H1 (cell line): ENCODE measurements around the gene ZDHHC9. TPM values are rescaled to one million over a fixed set of nuclear protein-coding genes. Genes with fewer than 3 reads are reported as not detected.

Source experiments
- CTCF ChIA-PET: fragments of 300-600 bp; sonication (Branson Sonifier 250); formaldehyde crosslinking; loops from one replicate; lab custom pipeline; 2021; ENCODE audit not compliant: partially characterized antibody; lab: Charles Lee
- POLR2A ChIA-PET: fragments of 300-600 bp; sonication (Branson Sonifier 250); formaldehyde crosslinking; loops from one replicate; lab custom pipeline; 2021; ENCODE audit warnings: inconsistent platforms; ENCODE audit not compliant: partially characterized antibody; lab: Charles Lee
- DNase-seq, 2 experiments: peaks; one replicate each; pipeline versions ENCODE4 v3.0.0 to v3.0.0-alpha.2; 2010 to 2022; ENCODE audit warnings: low spot score in 2 of 2, low read depth in 1 of 2, mixed read lengths in 1 of 2
- FAIRE-seq: peaks from 2 replicates; lab custom pipeline; 2011; peaks lifted over from hg19 to GRCh38; lab: Jason Lieb, UNC
- H2AFZ ChIP-seq: 2 replicates; pipeline ENCODE4 v1.8.1; 2012; ENCODE audit warnings: low read length, inconsistent platforms
- H2AK5ac ChIP-seq: 2 replicates; pipeline ENCODE4 v1.6.1; 2013; ENCODE audit warnings: low read depth, low read length
- H2BK120ac ChIP-seq: replicated peaks from 2 replicates; pipeline ENCODE3; 2013; ENCODE audit warnings: low read depth, low read length, inconsistent platforms
- H2BK12ac ChIP-seq: 2 replicates; pipeline ENCODE4 v1.6.1; 2013; ENCODE audit warnings: low read depth, low read length
- H2BK15ac ChIP-seq: 2 replicates; pipeline ENCODE4 v1.6.1; 2013; ENCODE audit warnings: low read length
- H2BK20ac ChIP-seq: 2 replicates; pipeline ENCODE4 v1.6.1; 2013; ENCODE audit warnings: low read length
- H2BK5ac ChIP-seq: 2 replicates; pipeline ENCODE4 v1.6.1; 2013; ENCODE audit warnings: low read depth, low read length
- H3K14ac ChIP-seq: 2 replicates; pipeline ENCODE4 v1.6.1; 2013; ENCODE audit warnings: inconsistent platforms; ENCODE audit not compliant: insufficient read length
- H3K18ac ChIP-seq: 2 replicates; pipeline ENCODE4 v1.6.1; 2013; ENCODE audit warnings: low read length; ENCODE audit errors: extremely low read depth
- H3K23ac ChIP-seq: 2 replicates; pipeline ENCODE4 v1.6.1; 2013; ENCODE audit warnings: inconsistent platforms; ENCODE audit not compliant: insufficient read length
- H3K23me2 ChIP-seq: 2 replicates; pipeline ENCODE4 v1.6.1; 2013; ENCODE audit warnings: low read depth, low read length
- H3K27ac ChIP-seq: 2 replicates; pipeline ENCODE4 v1.6.1; 2011; ENCODE audit warnings: low read depth, low read length, inconsistent platforms
- H3K27me3 ChIP-seq, 4 experiments: replicated peaks in 1 of 4; 1 replicate in 1 of 4; 2 replicates in 3 of 4; pipeline versions ENCODE4 v1.6.1 to v1.8.1; 2011 to 2013; ENCODE audit warnings: low read length in 3 of 4, mild to moderate bottlenecking in 3 of 4, inconsistent platforms in 2 of 4, mixed read lengths in 2 of 4, moderate library complexity in 1 of 4; ENCODE audit not compliant: control insufficient read depth in 3 of 4, insufficient read depth in 3 of 4; ENCODE audit errors: extremely low read depth in 1 of 4
- H3K36me3 ChIP-seq, 4 experiments: 2 replicates each; pipeline versions ENCODE4 v1.6.1 to v1.8.1; 2011 to 2013; ENCODE audit warnings: mild to moderate bottlenecking in 4 of 4, low read length in 3 of 4, moderate library complexity in 2 of 4, control low read depth in 1 of 4, inconsistent platforms in 1 of 4; ENCODE audit not compliant: insufficient read depth in 4 of 4, control insufficient read depth in 2 of 4
- H3K4ac ChIP-seq: replicated peaks from 2 replicates; pipeline ENCODE3; 2013; ENCODE audit warnings: low read length, low read depth, mixed read lengths, inconsistent platforms; ENCODE audit not compliant: insufficient read length
- H3K4me1 ChIP-seq, 4 experiments: replicated peaks in 1 of 4; 1 replicate in 1 of 4; 2 replicates in 3 of 4; pipeline versions ENCODE4 v1.6.1 to v1.8.1; 2011 to 2013; ENCODE audit warnings: low read length in 3 of 4, inconsistent platforms in 2 of 4, mixed read lengths in 1 of 4; ENCODE audit not compliant: insufficient read depth in 4 of 4, control insufficient read depth in 3 of 4
- H3K4me2 ChIP-seq, 2 experiments: 2 replicates each; pipeline versions ENCODE4 v1.6.1 to v1.8.1; 2011 to 2013; ENCODE audit warnings: low read depth in 2 of 2, low read length in 2 of 2, control low read depth in 1 of 2, inconsistent platforms in 1 of 2, mild to moderate bottlenecking in 1 of 2; ENCODE audit not compliant: insufficient read depth in 1 of 2
- H3K4me3 ChIP-seq, 4 experiments: fragments of 200-600, 300-600 bp in 1 of 4; sonication (generic), shearing (Covaris generic), sonication (Bioruptor Twin) in 1 of 4; 2 replicates each; pipeline versions ENCODE4 v1.5.1 to v1.8.1; 2011 to 2016; ENCODE audit warnings: low read length in 4 of 4, low read depth in 3 of 4, control low read depth in 2 of 4, inconsistent platforms in 2 of 4, mild to moderate bottlenecking in 2 of 4, mixed read lengths in 1 of 4, moderate library complexity in 1 of 4; ENCODE audit not compliant: insufficient read depth in 2 of 4; ENCODE audit errors: extremely low read depth in 1 of 4
- H3K56ac ChIP-seq: replicated peaks from 2 replicates; pipeline ENCODE3; 2013; ENCODE audit warnings: low read depth, mild to moderate bottlenecking, mixed read lengths, low read length, inconsistent platforms; ENCODE audit not compliant: insufficient read length
- H3K79me1 ChIP-seq: 2 replicates; pipeline ENCODE4 v1.6.1; 2013; ENCODE audit warnings: low read depth, low read length, control low read depth
- H3K79me2 ChIP-seq, 2 experiments: 2 replicates each; pipeline versions ENCODE4 v1.6.1 to v1.8.1; 2012 to 2013; ENCODE audit warnings: low read length in 2 of 2, mild to moderate bottlenecking in 2 of 2, inconsistent platforms in 1 of 2; ENCODE audit not compliant: insufficient read depth in 2 of 2, control insufficient read depth in 1 of 2
- H3K9ac ChIP-seq, 4 experiments: replicated peaks in 1 of 4; 1 replicate in 1 of 4; 2 replicates in 3 of 4; pipeline versions ENCODE4 v1.6.1 to v1.8.1; 2011 to 2013; ENCODE audit warnings: low read depth in 3 of 4, low read length in 3 of 4, control low read depth in 2 of 4, mild to moderate bottlenecking in 2 of 4, moderate library complexity in 2 of 4, inconsistent platforms in 1 of 4; ENCODE audit errors: extremely low read depth in 1 of 4
- H3K9me3 ChIP-seq, 2 experiments: 2 replicates each; pipeline versions ENCODE4 v1.6.1 to v1.8.1; 2012 to 2013; ENCODE audit warnings: mild to moderate bottlenecking in 2 of 2, moderate library complexity in 2 of 2, control low read depth in 1 of 2, inconsistent platforms in 1 of 2, low read depth in 1 of 2, low read length in 1 of 2, mixed read lengths in 1 of 2; ENCODE audit not compliant: insufficient read depth in 2 of 2
- H4K20me1 ChIP-seq, 2 experiments: replicated peaks in 1 of 2; 2 replicates each; pipeline versions ENCODE3 to v1.8.1; 2011 to 2013; ENCODE audit warnings: inconsistent platforms in 2 of 2, low read length in 2 of 2, mild to moderate bottlenecking in 1 of 2; ENCODE audit not compliant: insufficient read depth in 2 of 2, control insufficient read depth in 1 of 2
- H4K5ac ChIP-seq: 2 replicates; pipeline ENCODE4 v1.6.1; 2013; ENCODE audit warnings: low read length, low read depth, mixed read lengths, inconsistent platforms; ENCODE audit not compliant: insufficient read length
- H4K8ac ChIP-seq: 2 replicates; pipeline ENCODE4 v1.8.0; 2013; ENCODE audit warnings: mild to moderate bottlenecking, moderate library complexity, low read length, inconsistent platforms; ENCODE audit not compliant: insufficient read depth; ENCODE audit errors: extremely low read depth
- H4K91ac ChIP-seq: replicated peaks from 2 replicates; pipeline ENCODE3; 2013; ENCODE audit warnings: low read length, mixed read lengths, inconsistent platforms; ENCODE audit not compliant: insufficient read length
- POU5F1 ChIP-seq: IDR thresholded peaks from 2 replicates; pipeline ENCODE4 v1.6.1; 2011; ENCODE audit warnings: low read depth, mild to moderate bottlenecking, low read length, moderate library complexity
- WGBS, 2 experiments: shearing (Covaris generic) in 1 of 2; methylation state at CpG; one replicate each; pipeline versions ENCODE4 v1.1.6 to v1.1.7; 2013 to 2015; ENCODE audit warnings: low lambda C conversion rate in 2 of 2, mixed read lengths in 2 of 2, inconsistent platforms in 1 of 2, low coverage in 1 of 2, missing lambda C conversion rate in 1 of 2; ENCODE audit not compliant: insufficient replicate concordance in 2 of 2, insufficient coverage in 1 of 2, insufficient read length in 1 of 2; ENCODE audit errors: extremely low coverage in 1 of 2, missing lambda C conversion rate in 1 of 2; 5-methylcytosine and 5-hydroxymethylcytosine counted together
- polyA plus RNA-seq, 7 experiments: library from polyadenylated mRNA; depleted of rRNA in 3 of 7; stranded (reverse) in 5 of 7; unstranded in 2 of 7; fragments of >200 nt in 5 of 7; fragments of 200-250 nt in 2 of 7; gene quantifications; 1 replicate in 5 of 7; 2 replicates in 1 of 7; 4 replicates in 1 of 7; pipeline versions ENCODE4 v1.2.1 to v1.2.3, GENCODE V29; 2011 to 2013; ENCODE audit warnings: missing spikeins in 2 of 7, mixed read lengths in 2 of 7
- total RNA-seq: library from RNA; stranded (reverse); fragmentation: NEBNext Ultra II Directional; extraction: Animal tissue kit (Norgen Biotek cat#: 25700); gene quantifications from 2 replicates; pipeline ENCODE4 v1.2.1, GENCODE V29; 2021

The ZDHHC9 gene
- total and polyA plus RNA-seq, 2 of the 8 experiments (the other 6 are each of a cell fraction or from before 2014, with no cell fraction given), result 18.1 to 28.3 TPM

- Histone ChIP-seq H3K4me1 (no peaks in the 10 kb centered on the region), H3K36me3 (peaks cover 0 to 8% (median 0%) of the 10 kb centered on the region in 4 experiments; a peak in 3 of 8 replicates), H2BK12ac (no peak overlapping the region), H2AFZ (no peak overlapping the region), H3K56ac (no peak overlapping the region), H2BK15ac (no peak overlapping the region), H3K79me2 (no peaks in the 10 kb centered on the region), H2BK120ac (no peak overlapping the region), H3K27ac (no peak overlapping the region), H3K4me3 (no peak overlapping the region), H3K23ac (no peak overlapping the region), H3K14ac (no peak overlapping the region), H3K9ac (no peak overlapping the region), H2BK20ac (no peak overlapping the region), H3K18ac (no peak overlapping the region), H4K8ac (no peak overlapping the region), H2AK5ac (no peak overlapping the region), H4K5ac (no peak overlapping the region), H3K79me1 (no peaks in the 10 kb centered on the region; the same call in 1 of the 2 replicates), H3K27me3 (no peaks in the 10 kb centered on the region), H3K23me2 (no peaks in the 10 kb centered on the region), H3K9me3 (no peaks in the 10 kb centered on the region), H4K20me1 (no peaks in the 10 kb centered on the region), H3K4me2 (no peak overlapping the region), H4K91ac (no peak overlapping the region), H3K4ac (no peak overlapping the region), H2BK5ac (no peak overlapping the region)
- DNase-seq, result no peak
- no peak for FAIRE-seq
- POLR2A ChIA-PET, result no interaction called here
- WGBS, 2 experiments, result 90% methylated on average over 4 of the region's 4 CpGs; no CpG with 5 or more reads in 1 of the 2 experiments
- CTCF ChIA-PET, result interaction anchor here (1.2 to 5.2 kb wide), 3 partner anchors 46 to 216 kb away, joined by 3 to 20 read pairs (median 10); no protein-coding TSS in a partner anchor
- no peak for TF ChIP-seq POU5F1
Observed at GRCh38 chrX:129824620-129825019, 19.1 kb downstream of the ZDHHC9 start.
